PC-9 (cell line): ENCODE data around the gene SDHC. TPM values are rescaled to one million over a fixed set of nuclear protein-coding genes. Genes with fewer than 3 reads are reported as not detected.

Experiments used
- total RNA-seq: library from RNA; stranded (reverse); gene quantifications from 2 replicates; pipeline ENCODE4 v1.2.3, GENCODE V29; 2021

Gene SDHC
- total RNA-seq, 1 experiment from 2014 or later = 215 TPM

Other genes starting within 250 kb of the SDHC start
- 0.46 and 0.65 TPM in 2 replicates for gene ARHGAP30, start 244.5 kb upstream of the SDHC start, total RNA-seq
- gene NECTIN4, start 224.8 kb upstream of the SDHC start, total RNA-seq = 8.8 and 9.0 TPM in 2 replicates
- gene KLHDC9, start 216.0 kb upstream of the SDHC start, total RNA-seq = 5.6 and 7.4 TPM in 2 replicates
- 68.2 and 74.4 TPM in 2 replicates for gene PFDN2, start 196.3 kb upstream of the SDHC start, total RNA-seq
- gene NIT1, start 196.3 kb upstream of the SDHC start, total RNA-seq = 25.9 and 26.8 TPM in 2 replicates
- gene DEDD, start 181.7 kb upstream of the SDHC start, total RNA-seq = 26.7 and 29.8 TPM in 2 replicates
- gene UFC1, start 160.4 kb upstream of the SDHC start, total RNA-seq = 74.2 and 74.9 TPM in 2 replicates
- 32.3 and 34.8 TPM in 2 replicates for gene USP21, start 154.9 kb upstream of the SDHC start, total RNA-seq
- 23.1 and 26.4 TPM in 2 replicates for gene PPOX, start 148.0 kb upstream of the SDHC start, total RNA-seq
- gene B4GALT3, start 136.9 kb upstream of the SDHC start, total RNA-seq = 35.5 and 47.8 TPM in 2 replicates
- gene ADAMTS4, start 115.3 kb upstream of the SDHC start, total RNA-seq = 0.08 TPM in 1 of 2 replicates, not detected in the other
- 99.5 and 107 TPM in 2 replicates for gene NDUFS2, start 112.0 kb upstream of the SDHC start, total RNA-seq
- gene FCER1G, start 99.1 kb upstream of the SDHC start, total RNA-seq = 1.3 TPM in 1 of 2 replicates, not detected in the other
- not detected in 2 replicates for gene APOA2, start 90.8 kb upstream of the SDHC start, total RNA-seq
- 4.3 and 6.7 TPM in 2 replicates for gene TOMM40L, start 88.3 kb upstream of the SDHC start, total RNA-seq
- not detected in 2 replicates for gene NR1I3, start 76.2 kb upstream of the SDHC start, total RNA-seq
- not detected in 2 replicates for gene PCP4L1, start 55.6 kb upstream of the SDHC start, total RNA-seq
- 0.39 and 0.43 TPM in 2 replicates for gene MPZ, start 4.4 kb upstream of the SDHC start, total RNA-seq
- gene CFAP126, start 53.5 kb downstream of the SDHC start, total RNA-seq = 1.5 TPM in 1 of 2 replicates, not detected in the other
- 0.57 TPM in 1 of 2 replicates, not detected in the other for gene FCGR2A, start 191.1 kb downstream of the SDHC start, total RNA-seq
- gene HSPA6, start 210.2 kb downstream of the SDHC start, total RNA-seq = 0.28 and 0.30 TPM in 2 replicates
- not detected in 2 replicates for gene FCGR3A, start 235.4 kb downstream of the SDHC start, total RNA-seq